Mucosa of descending colon (tissue), 3 donors: ENCODE data around the gene SLC12A6. TPM values are rescaled to one million over a fixed set of nuclear protein-coding genes. Genes with fewer than 3 reads are reported as not detected.

ENCODE experiments used
- ATAC-seq: fragments of 200-7000 bp; cut with Tn5 transposase; one replicate; pipeline ENCODE4 v1.9.1; 2020; ENCODE audit warnings: mild to moderate bottlenecking, moderate library complexity
- DNase-seq, 3 donors: peaks; one replicate each; pipeline ENCODE4 v3.0.0-alpha.2; 2020
- H3K36me3 ChIP-seq: fragments of 200-600 bp; one replicate; pipeline ENCODE4 v1.8.0; 2021; ENCODE audit warnings: low read depth, mild to moderate bottlenecking
- H3K4me1 ChIP-seq: fragments of 200-600 bp; one replicate; pipeline ENCODE4 v1.8.0; 2021; ENCODE audit warnings: low read depth, mild to moderate bottlenecking
- H3K4me3 ChIP-seq: fragments of 200-600 bp; one replicate; pipeline ENCODE4 v1.8.0; 2021; ENCODE audit warnings: mild to moderate bottlenecking
- H3K9me3 ChIP-seq: fragments of 200-600 bp; one replicate; pipeline ENCODE4 v1.8.0; 2021; ENCODE audit warnings: mild to moderate bottlenecking
- intact Hi-C, 2 donors: fragments of 100-400 bp; cut with DNase I in 1 of 2; cut with micrococcal nuclease in 1 of 2; formaldehyde crosslinking; loops; one replicate each; pipeline versions ENCODE4 v1.11.0 to v1.11.1; 2022; cut with DNase I, micrococcal nuclease
- total RNA-seq, 3 donors: library from RNA; stranded (reverse); fragmentation: NEBNext Ultra II Directional in 2 of 3; extraction: Animal tissue kit (Norgen Biotek cat#: 25700) in 2 of 3; gene quantifications; one replicate each; pipeline versions ENCODE4 v1.2.1 to v1.2.4, GENCODE V29; 2021 to 2023
- TF ChIP-seq, protein P1 (sequence below): fragments of 200-600 bp; IDR thresholded peaks from one replicate; pipeline ENCODE4 v1.8.0; 2022; ENCODE audit warnings: antibody characterized with exemption, mild to moderate bottlenecking
- donor health status: DM: no; HTN: no; CAD: no; lungs with moderate emphysema.
- donor health status: DM: no; HTN: no; CAD: no.
- donor health status: DM: no; HTN: yes; CAD: no.

The SLC12A6 gene
- total RNA-seq, 3 donors from 2014 or later: 17.7 to 26.2 (median 23.2) TPM

DNA sequence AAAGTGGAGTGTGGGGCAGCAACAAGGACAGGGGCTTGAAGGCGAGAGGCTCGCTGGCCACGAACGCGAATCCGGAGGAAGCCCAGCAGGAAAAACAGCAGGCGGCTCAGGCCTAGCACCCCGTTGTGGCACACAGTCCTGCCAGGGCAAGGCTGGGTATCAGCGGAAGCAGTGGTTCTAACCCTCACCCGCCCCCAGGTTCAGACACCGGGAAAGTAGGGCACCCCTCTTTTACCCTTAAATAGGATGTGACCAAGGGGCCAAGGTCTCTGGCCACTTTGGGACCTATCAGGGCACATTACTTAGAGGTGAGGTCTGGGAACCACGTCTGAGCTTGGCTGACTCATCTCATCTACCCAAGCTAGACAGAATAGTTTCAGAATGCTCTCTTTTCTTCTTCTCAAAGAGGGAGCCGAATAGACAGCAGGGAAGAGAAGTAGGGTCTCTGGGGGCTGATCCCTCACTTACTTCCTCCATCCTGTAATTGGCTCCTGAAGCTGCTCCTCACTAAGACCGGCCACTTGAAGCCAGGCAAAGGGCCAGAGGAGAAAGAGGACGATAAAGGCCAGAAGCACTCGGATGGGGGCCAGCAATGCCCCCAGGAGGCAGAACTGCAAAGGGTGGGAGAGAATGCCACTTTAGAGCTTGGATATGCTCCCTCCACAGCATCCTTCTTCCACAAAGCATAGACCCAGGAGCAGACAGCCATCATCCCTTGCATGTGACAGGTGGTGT, 27.7 kb upstream of the SLC12A6 start:
- ATAC-seq: no peak
- H3K4me1 ChIP-seq: peaks cover 48% of the 10 kb centered on the region
- H3K4me3 ChIP-seq: no peak overlapping the region
- H3K9me3 ChIP-seq: no peaks in the 10 kb centered on the region
- H3K36me3 ChIP-seq: no peaks in the 10 kb centered on the region
- DNase-seq: peak in 1 of 3 donors; percentile 49
- intact Hi-C loops: no loop called here
- TF ChIP-seq, protein P1, sequence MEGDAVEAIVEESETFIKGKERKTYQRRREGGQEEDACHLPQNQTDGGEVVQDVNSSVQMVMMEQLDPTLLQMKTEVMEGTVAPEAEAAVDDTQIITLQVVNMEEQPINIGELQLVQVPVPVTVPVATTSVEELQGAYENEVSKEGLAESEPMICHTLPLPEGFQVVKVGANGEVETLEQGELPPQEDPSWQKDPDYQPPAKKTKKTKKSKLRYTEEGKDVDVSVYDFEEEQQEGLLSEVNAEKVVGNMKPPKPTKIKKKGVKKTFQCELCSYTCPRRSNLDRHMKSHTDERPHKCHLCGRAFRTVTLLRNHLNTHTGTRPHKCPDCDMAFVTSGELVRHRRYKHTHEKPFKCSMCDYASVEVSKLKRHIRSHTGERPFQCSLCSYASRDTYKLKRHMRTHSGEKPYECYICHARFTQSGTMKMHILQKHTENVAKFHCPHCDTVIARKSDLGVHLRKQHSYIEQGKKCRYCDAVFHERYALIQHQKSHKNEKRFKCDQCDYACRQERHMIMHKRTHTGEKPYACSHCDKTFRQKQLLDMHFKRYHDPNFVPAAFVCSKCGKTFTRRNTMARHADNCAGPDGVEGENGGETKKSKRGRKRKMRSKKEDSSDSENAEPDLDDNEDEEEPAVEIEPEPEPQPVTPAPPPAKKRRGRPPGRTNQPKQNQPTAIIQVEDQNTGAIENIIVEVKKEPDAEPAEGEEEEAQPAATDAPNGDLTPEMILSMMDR: no peak

DNA sequence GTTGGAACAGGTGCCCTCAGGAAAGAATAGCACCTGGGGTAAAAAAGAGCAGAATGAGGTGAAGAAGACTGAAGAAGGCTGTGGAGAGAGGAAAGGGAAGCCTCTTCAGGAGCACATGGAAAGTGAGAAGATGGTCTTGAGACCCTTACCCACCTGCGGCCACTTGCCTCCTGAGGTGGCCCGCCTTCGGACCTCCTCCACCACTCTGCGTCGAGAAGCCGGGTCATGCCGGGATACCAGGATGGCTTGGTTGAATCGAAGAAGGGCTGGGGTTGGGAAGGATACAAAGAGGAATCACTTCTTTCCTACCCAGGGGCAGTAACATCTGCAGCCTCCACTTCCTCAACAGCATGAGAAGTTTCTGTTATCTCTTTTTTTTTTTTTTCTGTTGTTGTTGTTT, 26.5 kb upstream of the SLC12A6 start:
- Histone ChIP-seq H3K9me3 (no peaks in the 10 kb centered on the region), H3K4me3 (no peak overlapping the region), H3K4me1 (peaks cover 54% of the 10 kb centered on the region), H3K36me3 (no peaks in the 10 kb centered on the region)
- ATAC-seq (no peak), DNase-seq (no peak)
- TF ChIP-seq, protein P1: no peak
- intact Hi-C loops: no loop called here

DNA sequence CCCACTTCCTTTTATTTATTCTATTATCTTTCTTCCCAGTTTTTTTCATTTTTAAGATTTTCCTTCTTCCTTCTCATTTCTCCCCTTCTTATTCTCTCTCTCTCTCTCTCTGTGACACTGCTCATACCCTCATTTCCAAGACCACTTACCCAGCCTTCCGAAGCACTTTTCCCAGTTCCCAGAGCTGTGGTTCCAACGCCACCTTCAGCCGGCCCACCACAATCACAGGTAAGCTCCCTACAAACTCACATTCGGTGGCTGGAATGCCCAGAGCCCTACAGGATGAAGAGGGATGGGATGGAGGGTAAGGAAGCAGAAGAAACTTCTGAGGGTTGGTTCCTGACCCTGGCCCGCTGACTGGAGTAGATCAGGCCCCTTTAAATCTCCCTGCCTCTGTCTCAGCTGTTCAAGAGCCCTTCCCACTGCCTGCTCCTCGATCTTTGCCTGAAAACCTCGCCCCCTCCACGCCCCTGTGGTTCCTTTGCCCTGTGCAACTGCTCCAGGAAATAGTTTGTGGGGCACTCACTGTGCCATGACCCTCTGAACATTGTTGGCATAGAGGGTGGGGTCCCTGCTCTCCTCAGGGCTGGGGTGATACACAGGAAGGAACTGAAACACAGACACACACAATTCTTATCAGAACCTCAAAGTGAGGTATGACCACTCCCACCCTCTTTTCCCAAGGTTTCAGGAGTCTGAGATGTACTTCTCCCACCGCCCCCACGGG, 24.6 kb upstream of the SLC12A6 start:
- ATAC-seq (peak; percentile 69), DNase-seq (peak; percentile 84 to 89 (median 87))
- H3K4me3 ChIP-seq: no peak overlapping the region

DNA sequence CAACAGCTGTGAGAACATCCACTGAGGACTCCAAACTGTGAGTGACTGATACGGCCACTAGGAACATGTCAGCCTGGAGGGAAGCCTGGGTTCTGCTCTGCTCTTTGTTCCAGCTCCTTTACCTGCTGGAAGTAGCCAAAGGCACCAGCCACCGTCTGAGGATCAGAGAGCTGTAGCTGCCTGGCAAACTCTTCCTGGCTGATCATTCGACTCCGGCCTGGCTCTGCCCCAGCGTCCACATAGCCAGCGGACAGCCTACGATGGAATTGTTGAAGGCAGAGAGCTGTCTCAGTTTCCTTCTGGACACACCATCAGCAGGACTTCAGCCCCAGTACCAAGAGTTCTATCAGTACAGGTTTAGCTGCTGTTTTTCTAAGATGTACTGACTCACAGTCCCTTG, 23.7 kb upstream of the SLC12A6 start:
- DNase-seq: no peak
- H3K36me3 ChIP-seq: no peaks in the 10 kb centered on the region
- H3K4me1 ChIP-seq: peaks cover 43% of the 10 kb centered on the region
- ATAC-seq: no peak
- intact Hi-C loops: no loop called here
- TF ChIP-seq, protein P1: no peak
- no peaks in the 10 kb centered on the region for H3K9me3 ChIP-seq
- no peak overlapping the region for H3K4me3 ChIP-seq

More for the DNA sequence above, 24.6 kb upstream of the SLC12A6 start:
- Histone ChIP-seq H3K4me1 (peaks cover 43% of the 10 kb centered on the region), H3K9me3 (no peaks in the 10 kb centered on the region), H3K36me3 (no peaks in the 10 kb centered on the region)
- TF ChIP-seq, protein P1: no peak
- intact Hi-C loops: no loop called here

DNA sequence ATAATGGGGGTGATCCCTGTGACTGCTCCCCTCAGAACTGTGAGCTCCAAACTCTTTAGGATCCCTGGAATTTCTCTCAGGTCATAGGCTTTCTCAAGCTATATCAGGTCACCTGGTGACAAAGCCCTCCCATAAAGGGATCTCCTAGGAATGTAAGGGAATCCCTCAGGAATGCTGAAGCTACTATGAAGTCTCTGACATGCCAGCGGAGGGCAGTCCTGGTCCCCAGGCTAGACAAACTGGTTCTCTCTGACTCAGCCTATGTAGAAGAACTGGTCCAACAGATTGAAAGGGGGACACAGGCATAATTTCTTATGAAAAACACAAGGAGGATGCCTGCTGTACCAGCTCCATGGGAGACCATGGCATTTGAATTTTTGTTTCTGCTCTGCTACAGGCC, 22.7 kb upstream of the SLC12A6 start:
- TF ChIP-seq, protein P1: no peak
- H3K4me1 ChIP-seq: peaks cover 35% of the 10 kb centered on the region
- H3K9me3 ChIP-seq: no peaks in the 10 kb centered on the region
- H3K36me3 ChIP-seq: no peaks in the 10 kb centered on the region
- DNase-seq (no peak), ATAC-seq (no peak)
- intact Hi-C loops: no loop called here
- H3K4me3 ChIP-seq: no peak overlapping the region
